ENCODE results near the gene PROM1. TPM values are rescaled to one million over a fixed set of nuclear protein-coding genes. Genes with fewer than 3 reads are reported as not detected.

Gene PROM1
- total and polyA plus RNA-seq, 2 experiments from 2014 or later, result 36.6 to 66.6 TPM

DNA sequence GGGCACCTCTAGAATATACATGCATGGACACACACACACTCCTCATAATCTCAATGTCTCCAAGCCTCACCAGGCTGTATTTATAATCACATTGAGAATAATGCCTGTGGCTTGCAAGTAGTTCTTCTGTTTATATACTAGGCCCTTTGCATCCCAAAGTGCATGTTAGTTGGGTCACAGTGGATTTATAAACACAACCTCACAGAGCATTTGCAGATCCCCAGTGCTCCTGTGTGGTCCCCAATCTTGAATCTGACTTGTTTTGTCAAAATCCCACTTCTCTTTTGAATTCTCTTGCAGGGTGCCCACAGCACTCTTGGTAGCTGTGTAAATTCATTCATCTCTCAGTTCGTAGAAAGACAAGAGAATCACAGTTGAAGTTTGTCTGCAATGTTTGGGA lies 49.6 kb upstream of the PROM1 start:
- no peak overlapping the region for H3K4me3 Mint-ChIP-seq
- TF ChIP-seq, protein P1, sequence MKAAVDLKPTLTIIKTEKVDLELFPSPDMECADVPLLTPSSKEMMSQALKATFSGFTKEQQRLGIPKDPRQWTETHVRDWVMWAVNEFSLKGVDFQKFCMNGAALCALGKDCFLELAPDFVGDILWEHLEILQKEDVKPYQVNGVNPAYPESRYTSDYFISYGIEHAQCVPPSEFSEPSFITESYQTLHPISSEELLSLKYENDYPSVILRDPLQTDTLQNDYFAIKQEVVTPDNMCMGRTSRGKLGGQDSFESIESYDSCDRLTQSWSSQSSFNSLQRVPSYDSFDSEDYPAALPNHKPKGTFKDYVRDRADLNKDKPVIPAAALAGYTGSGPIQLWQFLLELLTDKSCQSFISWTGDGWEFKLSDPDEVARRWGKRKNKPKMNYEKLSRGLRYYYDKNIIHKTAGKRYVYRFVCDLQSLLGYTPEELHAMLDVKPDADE (IDR thresholded peaks at IDR 0.05), result no peak
- TF ChIP-seq NANOG (IDR thresholded peaks at IDR 0.05; ENCODE audit: borderline replicate concordance) (no peak), POLR2AphosphoS5 (IDR thresholded peaks at IDR 0.05; ENCODE audit: low read depth) (no peak), ZNF331 (CRISPR knock-in tag; IDR thresholded peaks at IDR 0.05; ENCODE audit: low read depth) (no peak), ZNF114 (CRISPR knock-in tag; IDR thresholded peaks at IDR 0.05) (no peak), EZH2phosphoT487 (IDR thresholded peaks at IDR 0.05; ENCODE audit: unreplicated experiment) (no peak), STAT1 (IDR thresholded peaks at IDR 0.05; ENCODE audit: unreplicated experiment) (no peak), JUNB (IDR thresholded peaks at IDR 0.05; ENCODE audit: unreplicated experiment) (no peak), EZH2 (IDR thresholded peaks at IDR 0.05; ENCODE audit: low read depth, unreplicated experiment) (no peak), CREB1 (CRISPR knock-in tag; IDR thresholded peaks at IDR 0.05; ENCODE audit: low read depth) (no peak)
- TF ChIP-seq, protein P2, sequence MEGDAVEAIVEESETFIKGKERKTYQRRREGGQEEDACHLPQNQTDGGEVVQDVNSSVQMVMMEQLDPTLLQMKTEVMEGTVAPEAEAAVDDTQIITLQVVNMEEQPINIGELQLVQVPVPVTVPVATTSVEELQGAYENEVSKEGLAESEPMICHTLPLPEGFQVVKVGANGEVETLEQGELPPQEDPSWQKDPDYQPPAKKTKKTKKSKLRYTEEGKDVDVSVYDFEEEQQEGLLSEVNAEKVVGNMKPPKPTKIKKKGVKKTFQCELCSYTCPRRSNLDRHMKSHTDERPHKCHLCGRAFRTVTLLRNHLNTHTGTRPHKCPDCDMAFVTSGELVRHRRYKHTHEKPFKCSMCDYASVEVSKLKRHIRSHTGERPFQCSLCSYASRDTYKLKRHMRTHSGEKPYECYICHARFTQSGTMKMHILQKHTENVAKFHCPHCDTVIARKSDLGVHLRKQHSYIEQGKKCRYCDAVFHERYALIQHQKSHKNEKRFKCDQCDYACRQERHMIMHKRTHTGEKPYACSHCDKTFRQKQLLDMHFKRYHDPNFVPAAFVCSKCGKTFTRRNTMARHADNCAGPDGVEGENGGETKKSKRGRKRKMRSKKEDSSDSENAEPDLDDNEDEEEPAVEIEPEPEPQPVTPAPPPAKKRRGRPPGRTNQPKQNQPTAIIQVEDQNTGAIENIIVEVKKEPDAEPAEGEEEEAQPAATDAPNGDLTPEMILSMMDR (conservative IDR thresholded peaks at IDR 0.05; ENCODE audit: low read depth in 2 of 2), result no peak
- TF ChIP-seq, protein P3, sequence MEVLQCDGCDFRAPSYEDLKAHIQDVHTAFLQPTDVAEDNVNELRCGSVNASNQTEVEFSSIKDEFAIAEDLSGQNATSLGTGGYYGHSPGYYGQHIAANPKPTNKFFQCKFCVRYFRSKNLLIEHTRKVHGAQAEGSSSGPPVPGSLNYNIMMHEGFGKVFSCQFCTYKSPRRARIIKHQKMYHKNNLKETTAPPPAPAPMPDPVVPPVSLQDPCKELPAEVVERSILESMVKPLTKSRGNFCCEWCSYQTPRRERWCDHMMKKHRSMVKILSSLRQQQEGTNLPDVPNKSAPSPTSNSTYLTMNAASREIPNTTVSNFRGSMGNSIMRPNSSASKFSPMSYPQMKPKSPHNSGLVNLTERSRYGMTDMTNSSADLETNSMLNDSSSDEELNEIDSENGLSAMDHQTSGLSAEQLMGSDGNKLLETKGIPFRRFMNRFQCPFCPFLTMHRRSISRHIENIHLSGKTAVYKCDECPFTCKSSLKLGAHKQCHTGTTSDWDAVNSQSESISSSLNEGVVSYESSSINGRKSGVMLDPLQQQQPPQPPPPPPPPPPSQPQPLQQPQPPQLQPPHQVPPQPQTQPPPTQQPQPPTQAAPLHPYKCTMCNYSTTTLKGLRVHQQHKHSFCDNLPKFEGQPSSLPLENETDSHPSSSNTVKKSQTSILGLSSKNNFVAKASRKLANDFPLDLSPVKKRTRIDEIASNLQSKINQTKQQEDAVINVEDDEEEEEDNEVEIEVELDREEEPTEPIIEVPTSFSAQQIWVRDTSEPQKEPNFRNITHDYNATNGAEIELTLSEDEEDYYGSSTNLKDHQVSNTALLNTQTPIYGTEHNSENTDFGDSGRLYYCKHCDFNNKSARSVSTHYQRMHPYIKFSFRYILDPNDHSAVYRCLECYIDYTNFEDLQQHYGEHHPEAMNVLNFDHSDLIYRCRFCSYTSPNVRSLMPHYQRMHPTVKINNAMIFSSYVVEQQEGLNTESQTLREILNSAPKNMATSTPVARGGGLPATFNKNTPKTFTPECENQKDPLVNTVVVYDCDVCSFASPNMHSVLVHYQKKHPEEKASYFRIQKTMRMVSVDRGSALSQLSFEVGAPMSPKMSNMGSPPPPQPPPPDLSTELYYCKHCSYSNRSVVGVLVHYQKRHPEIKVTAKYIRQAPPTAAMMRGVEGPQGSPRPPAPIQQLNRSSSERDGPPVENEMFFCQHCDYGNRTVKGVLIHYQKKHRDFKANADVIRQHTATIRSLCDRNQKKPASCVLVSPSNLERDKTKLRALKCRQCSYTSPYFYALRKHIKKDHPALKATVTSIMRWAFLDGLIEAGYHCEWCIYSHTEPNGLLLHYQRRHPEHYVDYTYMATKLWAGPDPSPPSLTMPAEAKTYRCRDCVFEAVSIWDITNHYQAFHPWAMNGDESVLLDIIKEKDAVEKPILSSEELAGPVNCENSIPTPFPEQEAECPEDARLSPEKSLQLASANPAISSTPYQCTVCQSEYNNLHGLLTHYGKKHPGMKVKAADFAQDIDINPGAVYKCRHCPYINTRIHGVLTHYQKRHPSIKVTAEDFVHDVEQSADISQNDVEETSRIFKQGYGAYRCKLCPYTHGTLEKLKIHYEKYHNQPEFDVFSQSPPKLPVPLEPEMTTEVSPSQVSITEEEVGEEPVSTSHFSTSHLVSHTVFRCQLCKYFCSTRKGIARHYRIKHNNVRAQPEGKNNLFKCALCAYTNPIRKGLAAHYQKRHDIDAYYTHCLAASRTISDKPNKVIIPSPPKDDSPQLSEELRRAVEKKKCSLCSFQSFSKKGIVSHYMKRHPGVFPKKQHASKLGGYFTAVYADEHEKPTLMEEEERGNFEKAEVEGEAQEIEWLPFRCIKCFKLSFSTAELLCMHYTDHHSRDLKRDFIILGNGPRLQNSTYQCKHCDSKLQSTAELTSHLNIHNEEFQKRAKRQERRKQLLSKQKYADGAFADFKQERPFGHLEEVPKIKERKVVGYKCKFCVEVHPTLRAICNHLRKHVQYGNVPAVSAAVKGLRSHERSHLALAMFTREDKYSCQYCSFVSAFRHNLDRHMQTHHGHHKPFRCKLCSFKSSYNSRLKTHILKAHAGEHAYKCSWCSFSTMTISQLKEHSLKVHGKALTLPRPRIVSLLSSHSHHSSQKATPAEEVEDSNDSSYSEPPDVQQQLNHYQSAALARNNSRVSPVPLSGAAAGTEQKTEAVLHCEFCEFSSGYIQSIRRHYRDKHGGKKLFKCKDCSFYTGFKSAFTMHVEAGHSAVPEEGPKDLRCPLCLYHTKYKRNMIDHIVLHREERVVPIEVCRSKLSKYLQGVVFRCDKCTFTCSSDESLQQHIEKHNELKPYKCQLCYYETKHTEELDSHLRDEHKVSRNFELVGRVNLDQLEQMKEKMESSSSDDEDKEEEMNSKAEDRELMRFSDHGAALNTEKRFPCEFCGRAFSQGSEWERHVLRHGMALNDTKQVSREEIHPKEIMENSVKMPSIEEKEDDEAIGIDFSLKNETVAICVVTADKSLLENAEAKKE (CRISPR knock-in tag; IDR thresholded peaks at IDR 0.05), result no peak
- TF ChIP-seq, protein P4, sequence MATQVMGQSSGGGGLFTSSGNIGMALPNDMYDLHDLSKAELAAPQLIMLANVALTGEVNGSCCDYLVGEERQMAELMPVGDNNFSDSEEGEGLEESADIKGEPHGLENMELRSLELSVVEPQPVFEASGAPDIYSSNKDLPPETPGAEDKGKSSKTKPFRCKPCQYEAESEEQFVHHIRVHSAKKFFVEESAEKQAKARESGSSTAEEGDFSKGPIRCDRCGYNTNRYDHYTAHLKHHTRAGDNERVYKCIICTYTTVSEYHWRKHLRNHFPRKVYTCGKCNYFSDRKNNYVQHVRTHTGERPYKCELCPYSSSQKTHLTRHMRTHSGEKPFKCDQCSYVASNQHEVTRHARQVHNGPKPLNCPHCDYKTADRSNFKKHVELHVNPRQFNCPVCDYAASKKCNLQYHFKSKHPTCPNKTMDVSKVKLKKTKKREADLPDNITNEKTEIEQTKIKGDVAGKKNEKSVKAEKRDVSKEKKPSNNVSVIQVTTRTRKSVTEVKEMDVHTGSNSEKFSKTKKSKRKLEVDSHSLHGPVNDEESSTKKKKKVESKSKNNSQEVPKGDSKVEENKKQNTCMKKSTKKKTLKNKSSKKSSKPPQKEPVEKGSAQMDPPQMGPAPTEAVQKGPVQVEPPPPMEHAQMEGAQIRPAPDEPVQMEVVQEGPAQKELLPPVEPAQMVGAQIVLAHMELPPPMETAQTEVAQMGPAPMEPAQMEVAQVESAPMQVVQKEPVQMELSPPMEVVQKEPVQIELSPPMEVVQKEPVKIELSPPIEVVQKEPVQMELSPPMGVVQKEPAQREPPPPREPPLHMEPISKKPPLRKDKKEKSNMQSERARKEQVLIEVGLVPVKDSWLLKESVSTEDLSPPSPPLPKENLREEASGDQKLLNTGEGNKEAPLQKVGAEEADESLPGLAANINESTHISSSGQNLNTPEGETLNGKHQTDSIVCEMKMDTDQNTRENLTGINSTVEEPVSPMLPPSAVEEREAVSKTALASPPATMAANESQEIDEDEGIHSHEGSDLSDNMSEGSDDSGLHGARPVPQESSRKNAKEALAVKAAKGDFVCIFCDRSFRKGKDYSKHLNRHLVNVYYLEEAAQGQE (IDR thresholded peaks at IDR 0.05; ENCODE audit: unreplicated experiment), result no peak

More for the DNA sequence above, 49.6 kb upstream of the PROM1 start:
- peaks cover 4% of the 10 kb centered on the region; the same call in 1 of the 3 replicates for H3K36me3 Mint-ChIP-seq (ENCODE audit: low read depth)
- Histone ChIP-seq H2AFZ (peak overlapping the region; percentile 75; the same call in 1 of the 2 replicates), H3K4me2 (no peak overlapping the region), H3K79me2 (replicated peaks; ENCODE audit: insufficient read depth) (no peaks in the 10 kb centered on the region), H3K27me3 (ENCODE audit: insufficient read depth) (no peaks in the 10 kb centered on the region), H3K36me3 (ENCODE audit: insufficient read depth) (no peaks in the 10 kb centered on the region), H3K9me2 (ENCODE audit: insufficient read depth) (peaks cover 5% of the 10 kb centered on the region; the same call in 1 of the 2 replicates), H3K27ac (ENCODE audit: low read depth) (no peak overlapping the region), H3K4me1 (ENCODE audit: insufficient read depth) (no peaks in the 10 kb centered on the region), H3F3A (replicated peaks; ENCODE audit: low read depth) (no peaks in the 10 kb centered on the region), H4K20me1 (replicated peaks; ENCODE audit: insufficient read depth) (no peaks in the 10 kb centered on the region), H3K4me3 (no peak overlapping the region)
- peaks cover 14% of the 10 kb centered on the region for H3K9me3 Mint-ChIP-seq
- DNase-seq (ENCODE audit: low spot score) (no peak), ATAC-seq (no peak)
- no peaks in the 10 kb centered on the region for H3K4me1 Mint-ChIP-seq
- no peak overlapping the region for H3K27ac Mint-ChIP-seq
- H3K27me3 Mint-ChIP-seq (ENCODE audit: insufficient read depth, low read depth, poor library complexity), result peaks cover 3% of the 10 kb centered on the region
